Stimulated activated CD4-positive, alpha-beta T cell treated with anti-CD3 and anti-CD28 coated beads, Interleukin-1b, Interleukin-23, amount 100 ng/mL, for 48 hours (primary cell): Measurements from ENCODE around the gene SPDYE17.
"Not testable (repeated sequence)": the region's sequence is repeated elsewhere in the genome, so short reads cannot be mapped to it uniquely, and the experiment has no call there.

ENCODE experiments used
- DNase-seq: peaks from one replicate; pipeline ENCODE4 v3.0.0-alpha.2; 2020

SPDYE17 gene

DNA sequence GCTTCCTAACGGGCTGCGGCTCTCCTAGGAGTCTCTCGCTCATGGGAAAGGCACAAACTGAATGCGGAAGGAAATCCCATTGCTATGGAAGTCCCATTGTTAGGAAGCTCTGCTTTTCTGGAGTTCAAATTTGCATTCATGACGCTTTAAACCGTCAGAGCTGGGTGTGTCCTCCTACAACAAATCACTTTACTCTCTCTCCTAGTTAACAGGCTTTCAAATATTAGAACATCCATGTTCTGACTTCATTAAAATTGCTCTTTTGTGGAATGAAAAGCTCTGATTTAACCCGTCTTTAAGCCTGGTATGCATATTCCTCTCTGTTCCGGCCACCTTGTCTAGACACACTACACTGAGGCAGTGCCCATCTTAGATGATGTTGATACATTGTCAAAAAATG, at the start of gene SPDYE17:
SPDYE17 (minus strand) TSS at position 101 of the 400 bp plus-strand sequence. CDS start 1,791 bp downstream, outside the sequence.
- DNase-seq: not testable (repeated sequence)

DNA sequence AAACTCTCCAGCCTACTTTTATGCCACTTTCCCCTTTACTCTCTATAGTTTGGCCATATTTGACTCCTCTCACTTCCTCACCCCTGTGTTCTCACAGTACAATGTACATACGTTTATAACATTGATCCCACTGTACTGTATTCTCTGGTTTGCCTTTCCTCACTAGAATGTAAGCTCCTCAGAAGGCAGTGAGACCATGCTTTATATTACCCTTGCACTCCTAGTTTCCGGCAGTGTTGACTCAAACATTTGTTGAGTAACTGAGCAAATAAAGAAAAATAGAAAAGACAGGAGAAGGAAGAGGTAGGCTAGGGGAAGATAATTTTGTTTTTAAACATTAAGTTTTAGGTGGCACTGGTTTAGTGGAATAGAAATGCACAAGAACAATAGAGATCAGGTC, 48.1 kb upstream of the SPDYE17 start:
- not testable (repeated sequence) for DNase-seq

DNA sequence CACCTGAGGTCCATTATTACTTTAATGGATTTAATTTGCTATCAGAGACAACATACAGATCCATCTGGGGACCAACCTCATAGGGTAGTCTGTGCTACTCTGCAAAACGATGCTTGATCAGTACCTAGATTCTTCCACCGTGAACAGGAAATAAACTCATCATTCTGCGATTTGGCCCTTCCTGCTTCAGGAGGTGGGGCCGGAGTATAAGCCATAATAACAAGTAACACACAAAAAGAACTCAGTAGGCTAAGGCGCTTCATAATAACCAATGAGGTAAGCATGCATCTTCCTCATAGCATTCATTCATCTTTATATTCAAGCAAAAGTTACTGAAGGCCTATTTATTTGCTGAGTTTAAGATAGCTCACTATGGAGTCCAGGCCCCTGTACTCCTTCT, 47.5 kb upstream of the SPDYE17 start:
- not testable (repeated sequence) for DNase-seq

- not testable (repeated sequence) for DNase-seq
Measured at GRCh38 chr7:77079112-77079511, 47.0 kb upstream of the SPDYE17 start.

DNA sequence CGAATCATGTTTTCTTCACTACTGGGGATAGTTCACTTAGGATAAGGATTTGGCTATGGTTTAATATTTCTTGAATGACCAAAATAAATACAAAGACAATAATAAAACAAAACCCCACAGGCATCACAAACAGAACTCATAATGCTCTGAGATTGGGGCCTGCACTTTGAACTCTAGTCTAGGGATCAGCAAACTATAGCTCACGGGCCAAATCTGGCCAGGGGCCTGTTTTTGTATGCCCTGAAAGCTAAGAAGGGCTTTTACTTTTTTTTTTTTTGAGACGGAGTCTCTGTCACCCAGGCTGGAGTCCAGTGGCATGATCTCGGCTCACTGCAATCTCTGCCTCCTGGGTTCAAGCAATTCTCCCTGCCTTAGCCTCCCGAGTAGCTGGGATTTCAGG, 44.9 kb upstream of the SPDYE17 start:
- not testable (repeated sequence) for DNase-seq

GRCh38 chr7:77074786-77075396, 42.7 kb upstream of the SPDYE17 start:
- not testable (repeated sequence) for DNase-seq

GRCh38 chr7:77071108-77071507, 38.9 kb upstream of the SPDYE17 start:
- DNase-seq: not testable (repeated sequence)

- not testable (repeated sequence) for DNase-seq
Measured at GRCh38 chr7:77065869-77066268, 33.7 kb upstream of the SPDYE17 start.

- DNase-seq: not testable (repeated sequence)
Measured at GRCh38 chr7:77063732-77064131, 31.6 kb upstream of the SPDYE17 start.

- not testable (repeated sequence) for DNase-seq
Measured at GRCh38 chr7:77062557-77062956, 30.4 kb upstream of the SPDYE17 start, which contains the start of gene SPDYE18. SPDYE18 (minus strand) TSS chr7:77062558; CDS start chr7:77060512, 2,046 bp downstream.

- not testable (repeated sequence) for DNase-seq
Measured at GRCh38 chr7:77026349-77026748, 5.8 kb downstream of the SPDYE17 start.

- DNase-seq: not testable (repeated sequence)
Measured at GRCh38 chr7:77010074-77010680, 22.0 kb downstream of the SPDYE17 start.

DNA sequence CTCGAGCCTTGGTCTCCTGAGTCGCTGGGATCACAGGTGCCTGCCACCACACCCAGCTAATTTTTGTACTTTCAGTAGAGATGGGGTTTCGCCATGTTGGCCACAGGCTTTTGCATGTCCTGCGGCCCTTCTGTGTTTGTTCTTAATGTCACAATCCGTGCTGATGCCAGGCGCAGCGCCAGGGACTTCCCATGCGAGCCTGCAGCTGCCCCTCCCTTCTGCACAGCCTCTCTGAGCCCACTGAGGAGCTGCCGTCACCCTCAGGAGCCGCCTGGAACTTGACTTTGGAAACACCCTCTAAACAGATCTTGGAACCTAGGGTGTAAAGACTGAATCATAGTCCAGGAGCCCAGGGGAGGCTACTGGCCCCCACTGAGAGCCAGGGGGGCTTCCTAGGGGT, 24.2 kb downstream of the SPDYE17 start:
- DNase-seq: not testable (repeated sequence)

- not testable (repeated sequence) for DNase-seq
Measured at GRCh38 chr7:77006127-77007110, 25.7 kb downstream of the SPDYE17 start.

GRCh38 chr7:77005461-77006057, 26.6 kb downstream of the SPDYE17 start:
- not testable (repeated sequence) for DNase-seq

- DNase-seq: not testable (repeated sequence)
Measured at GRCh38 chr7:77004151-77004550, 28.0 kb downstream of the SPDYE17 start.

DNA sequence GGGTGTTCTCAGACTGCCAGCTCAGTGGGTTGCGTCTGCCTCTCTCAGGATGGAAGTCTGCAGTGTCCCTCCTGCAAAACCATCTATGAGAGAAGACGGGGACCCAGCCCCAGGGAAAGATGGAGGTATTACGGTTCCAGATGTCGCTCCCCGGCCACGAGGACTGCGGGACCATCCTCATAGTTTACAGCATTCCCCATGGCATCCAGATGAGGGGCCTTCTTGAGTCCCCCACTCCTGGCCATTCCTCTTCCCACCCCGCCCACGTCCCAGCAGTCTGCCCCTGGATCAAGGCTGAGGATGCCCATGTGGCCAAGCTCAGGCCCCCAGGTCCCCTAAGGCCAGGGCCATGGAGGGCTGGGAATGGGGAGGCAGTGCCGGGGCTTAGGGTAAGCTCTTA, 28.9 kb downstream of the SPDYE17 start:
- not testable (repeated sequence) for DNase-seq

- not testable (repeated sequence) for DNase-seq
Measured at GRCh38 chr7:77002678-77003233, 29.4 kb downstream of the SPDYE17 start.

GRCh38 chr7:77002104-77002503, 30.1 kb downstream of the SPDYE17 start:
- DNase-seq: not testable (repeated sequence)

DNA sequence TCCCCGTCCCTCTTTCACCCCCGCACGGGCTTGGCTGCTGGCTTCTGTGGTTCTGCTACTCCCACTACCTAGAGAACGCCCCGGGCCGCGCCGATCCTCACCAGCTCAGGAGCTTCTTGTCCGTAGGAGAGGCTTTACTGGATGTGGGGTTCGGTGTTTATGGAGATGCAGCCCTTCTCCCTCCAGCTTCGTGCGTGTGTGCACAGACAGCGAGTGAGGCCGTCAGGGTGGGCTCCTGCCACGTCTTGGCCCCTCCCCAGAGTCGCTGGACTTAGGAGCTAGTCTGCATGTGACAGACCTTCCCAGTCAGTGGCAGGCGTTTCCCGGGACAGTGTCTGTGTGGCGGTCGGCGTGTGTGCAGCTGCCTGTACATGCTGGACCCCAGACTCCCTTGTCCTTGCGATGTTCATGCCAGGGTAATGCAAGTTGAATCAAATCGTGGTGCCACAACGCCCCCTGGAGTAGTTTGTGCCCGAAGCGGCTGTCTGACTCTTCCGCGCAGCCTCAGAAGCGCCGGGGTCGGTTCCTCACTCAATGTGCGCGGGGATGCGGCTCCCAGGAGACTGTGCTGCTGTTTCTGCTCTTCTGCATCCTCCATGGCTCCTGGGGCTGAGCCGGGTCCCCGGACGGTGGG, 32.6 kb downstream of the SPDYE17 start:
- not testable (repeated sequence) for DNase-seq

DNA sequence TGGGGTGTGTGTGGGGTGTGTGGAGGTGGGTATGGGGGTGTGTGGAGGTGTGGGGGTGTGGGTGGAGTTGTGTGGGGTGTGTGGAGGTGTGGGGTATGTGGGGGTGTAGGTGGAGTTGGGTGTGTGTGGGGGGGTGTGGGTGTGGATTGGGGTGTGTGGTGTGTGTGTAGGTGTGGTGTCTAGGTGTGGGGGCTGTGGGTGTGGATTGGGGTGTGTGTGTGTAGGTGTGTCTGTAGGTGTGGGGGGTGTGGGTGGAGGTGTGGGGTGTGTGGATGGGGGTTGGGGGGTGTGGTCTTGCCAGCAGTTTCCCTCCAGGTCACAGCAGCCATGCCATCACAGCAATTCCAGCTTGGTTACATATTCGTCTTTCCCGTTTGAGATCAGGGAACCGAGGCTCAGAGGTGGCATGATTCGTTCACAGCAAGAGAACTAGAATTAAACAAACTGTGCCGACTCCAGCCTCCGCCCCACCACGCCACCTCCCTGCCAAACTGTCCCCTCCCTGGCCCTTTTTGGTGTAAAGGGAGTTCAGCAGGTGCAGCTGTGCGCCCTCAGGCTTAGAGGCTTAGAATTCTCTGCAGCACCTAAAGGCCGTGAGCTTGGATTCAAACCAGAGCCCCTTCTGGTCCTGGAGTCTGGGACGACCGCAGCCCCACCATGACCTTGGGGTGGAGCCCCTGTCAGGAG, 33.3 kb downstream of the SPDYE17 start:
- not testable (repeated sequence) for DNase-seq
